Activated CD4-positive, alpha-beta T cell treated with anti-CD3 and anti-CD28 coated beads for 48 hours (primary cell): Measurements from ENCODE around the gene CDON.

Source experiments
- DNase-seq: peaks from one replicate; pipeline ENCODE4 v3.0.0-alpha.2; 2020

CDON gene

GRCh38 chr11:126083829-126084607 is 21.4 kb upstream of the CDON start:
- DNase-seq = peak; percentile 35

GRCh38 chr11:126082251-126083109 is 19.8 kb upstream of the CDON start:
- DNase-seq = no peak

GRCh38 chr11:126081915-126082250 is 19.2 kb upstream of the CDON start:
- no peak for DNase-seq

- DNase-seq = no peak
Measured at GRCh38 chr11:126080161-126080941, 17.7 kb upstream of the CDON start.

GRCh38 chr11:126079621-126080124 is 17.0 kb upstream of the CDON start:
- DNase-seq = no peak

- no peak for DNase-seq
Measured at GRCh38 chr11:126076641-126077040, 14.0 kb upstream of the CDON start.

- DNase-seq = no peak
Measured at GRCh38 chr11:126072801-126073594, 10.3 kb upstream of the CDON start.

- no peak for DNase-seq
Measured at GRCh38 chr11:126072141-126072741, 9.6 kb upstream of the CDON start.

- no peak for DNase-seq
Measured at GRCh38 chr11:126063507-126063852, 814 bp upstream of the CDON start.

- DNase-seq = peak; percentile 36
Measured at GRCh38 chr11:126061707-126062678, 673 bp downstream of the CDON start.

GRCh38 chr11:126060757-126061171 is 1.9 kb downstream of the CDON start:
- no peak for DNase-seq

GRCh38 chr11:126059238-126059781 is 3.4 kb downstream of the CDON start:
- DNase-seq = no peak

GRCh38 chr11:126058105-126058874 is 4.4 kb downstream of the CDON start:
- DNase-seq = no peak

GRCh38 chr11:126054882-126055281 is 7.8 kb downstream of the CDON start:
- DNase-seq = no peak

GRCh38 chr11:126054408-126054807 is 8.3 kb downstream of the CDON start:
- DNase-seq = no peak

GRCh38 chr11:126053415-126054286 is 9.0 kb downstream of the CDON start:
- DNase-seq = no peak

- no peak for DNase-seq
Measured at GRCh38 chr11:126051117-126051516, 11.5 kb downstream of the CDON start.

- DNase-seq = no peak
Measured at GRCh38 chr11:126049159-126049558, 13.5 kb downstream of the CDON start.

GRCh38 chr11:126048197-126048596 is 14.5 kb downstream of the CDON start:
- no peak for DNase-seq
